HCT116 (cell line): Measurements from ENCODE around the gene COPA.

ENCODE experiments used
- EZH2 ChIP-seq: fragments of 200-600 bp; sonication (generic); IDR thresholded peaks from 2 replicates; pipeline ENCODE4 v1.6.1; 2017; ENCODE audit warnings: antibody characterized with exemption, mixed run types
- YY1 ChIP-seq: IDR thresholded peaks from 2 replicates; pipeline ENCODE4 v1.6.1; 2011; ENCODE audit warnings: low read length, low read depth, moderate library complexity, mild to moderate bottlenecking; ENCODE audit not compliant: insufficient replicate concordance; ENCODE audit errors: extremely low read depth
- TF ChIP-seq, protein P1 (sequence below), 3 experiments: fragments of 200-600 bp in 1 of 3; sonication (generic) in 1 of 3; IDR thresholded peaks in 2 of 3; conservative IDR thresholded peaks in 1 of 3; 2 replicates each; pipeline ENCODE4 v1.5.1; 2012 to 2017; ENCODE audit warnings: low read depth in 2 of 3, low read length in 2 of 3, antibody characterized with exemption in 1 of 3, borderline replicate concordance in 1 of 3, control low read depth in 1 of 3, mild to moderate bottlenecking in 1 of 3, mixed read lengths in 1 of 3, mixed run types in 1 of 3, moderate library complexity in 1 of 3; ENCODE audit not compliant: insufficient read depth in 1 of 3

DNA sequence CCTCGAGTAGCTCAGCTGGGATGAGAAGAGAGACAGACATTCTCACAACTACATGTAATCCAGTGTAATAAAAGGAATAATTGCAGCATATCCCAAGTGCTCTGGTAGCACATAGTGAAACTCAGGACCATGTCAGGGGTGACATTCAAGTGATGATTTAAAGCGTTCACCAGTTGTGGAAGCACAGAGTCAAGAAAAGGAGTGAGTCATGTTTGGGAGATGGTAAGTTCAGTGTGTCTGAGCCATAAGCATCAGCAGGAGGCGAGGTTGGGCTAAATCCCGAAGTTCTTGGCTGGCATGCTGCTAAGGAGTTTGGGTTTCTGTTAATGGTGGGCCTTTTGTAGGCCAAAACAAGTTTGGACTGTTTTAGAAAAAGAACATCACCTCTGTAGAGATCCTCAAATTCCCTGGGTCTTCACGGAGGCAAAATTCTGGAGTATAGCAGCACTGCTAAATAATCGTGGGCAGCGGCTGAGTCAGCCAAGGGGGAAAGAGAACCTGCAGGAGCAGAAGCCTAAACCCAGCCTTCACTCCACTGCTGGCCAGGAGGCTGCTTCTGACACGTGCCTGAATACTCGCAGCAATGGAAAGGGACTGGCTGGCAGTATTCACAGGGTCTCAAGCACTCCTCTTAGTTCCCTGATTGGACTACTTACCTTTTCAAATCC, 16.6 kb upstream of the COPA start:
- TF ChIP-seq, protein P1, sequence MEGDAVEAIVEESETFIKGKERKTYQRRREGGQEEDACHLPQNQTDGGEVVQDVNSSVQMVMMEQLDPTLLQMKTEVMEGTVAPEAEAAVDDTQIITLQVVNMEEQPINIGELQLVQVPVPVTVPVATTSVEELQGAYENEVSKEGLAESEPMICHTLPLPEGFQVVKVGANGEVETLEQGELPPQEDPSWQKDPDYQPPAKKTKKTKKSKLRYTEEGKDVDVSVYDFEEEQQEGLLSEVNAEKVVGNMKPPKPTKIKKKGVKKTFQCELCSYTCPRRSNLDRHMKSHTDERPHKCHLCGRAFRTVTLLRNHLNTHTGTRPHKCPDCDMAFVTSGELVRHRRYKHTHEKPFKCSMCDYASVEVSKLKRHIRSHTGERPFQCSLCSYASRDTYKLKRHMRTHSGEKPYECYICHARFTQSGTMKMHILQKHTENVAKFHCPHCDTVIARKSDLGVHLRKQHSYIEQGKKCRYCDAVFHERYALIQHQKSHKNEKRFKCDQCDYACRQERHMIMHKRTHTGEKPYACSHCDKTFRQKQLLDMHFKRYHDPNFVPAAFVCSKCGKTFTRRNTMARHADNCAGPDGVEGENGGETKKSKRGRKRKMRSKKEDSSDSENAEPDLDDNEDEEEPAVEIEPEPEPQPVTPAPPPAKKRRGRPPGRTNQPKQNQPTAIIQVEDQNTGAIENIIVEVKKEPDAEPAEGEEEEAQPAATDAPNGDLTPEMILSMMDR (IDR thresholded peaks at IDR 0.05 in 2 of 3, conservative IDR thresholded peaks at IDR 0.05 in 1 of 3; ENCODE audit: borderline replicate concordance in 1 of 3, insufficient read depth in 1 of 3, low read depth in 2 of 3, low read length in 2 of 3), result no peak
- TF ChIP-seq YY1 (no peak), EZH2 (no peak)
